ENCODE results near the gene TBCK. TPM values are rescaled to one million over a fixed set of nuclear protein-coding genes. Genes with fewer than 3 reads are reported as not detected.

Gene TBCK
- total and polyA plus RNA-seq, 2 donors (not counting 1 experiment from before 2014, with no cell fraction given) = 17.5 to 86.1 TPM

DNA sequence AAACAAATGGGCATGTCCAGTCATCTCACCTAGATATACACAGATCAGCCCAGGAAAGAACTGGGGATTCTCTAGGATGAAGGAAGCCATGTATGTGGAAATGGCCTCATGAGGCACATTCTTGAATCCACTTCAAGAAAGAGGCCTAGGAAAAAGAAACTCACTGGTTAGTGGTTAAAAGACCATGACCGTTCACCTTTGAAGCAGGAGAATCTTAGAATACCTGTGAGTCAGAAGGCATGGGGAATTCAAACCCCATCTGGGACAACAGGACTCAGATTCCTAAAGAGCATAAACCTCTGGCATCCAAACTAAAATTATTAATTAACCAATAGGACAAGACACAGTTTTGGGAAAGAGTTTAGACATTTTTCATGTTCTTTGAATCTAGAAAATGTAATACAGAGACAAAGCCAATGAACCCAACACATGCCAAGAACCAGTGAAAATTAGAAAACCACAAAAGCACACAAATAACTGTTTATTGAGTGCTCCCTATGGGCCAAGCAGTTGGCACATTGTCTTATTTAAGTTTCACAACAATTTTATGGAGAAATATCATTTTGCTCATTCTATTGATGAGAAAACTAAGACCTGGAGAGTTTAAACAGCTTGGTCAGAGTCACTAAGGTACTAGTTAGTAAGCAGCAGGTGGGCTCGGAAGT, 323.2 kb downstream of the TBCK start:
- H3K9ac ChIP-seq (ENCODE audit: low read length) = no peak overlapping the region
- ChIA-PET POLR2A (no interaction called here), CTCF (no interaction called here)
- no peak overlapping the region for H2AFZ ChIP-seq (ENCODE audit: insufficient read depth, low read depth, low read length, poor library complexity, severe bottlenecking)
- peaks cover 4% of the 10 kb centered on the region for H3K27me3 Mint-ChIP-seq
- ATAC-seq (ENCODE audit: low read depth) (no peak), DNase-seq (no peak)
- H3K79me2 ChIP-seq (ENCODE audit: control insufficient read depth, insufficient read depth, low read length) = no peaks in the 10 kb centered on the region
- no peak overlapping the region for H3K4me3 Mint-ChIP-seq
- no peak overlapping the region for H3K27ac ChIP-seq (ENCODE audit: low read length in 2 of 2)
- H3K4me1 Mint-ChIP-seq = no peaks in the 10 kb centered on the region
- intact Hi-C loops (cut with micrococcal nuclease) = no loop called here
- H3K4me1 ChIP-seq (ENCODE audit: control insufficient read depth in 2 of 2, insufficient read depth in 2 of 2, low read length in 2 of 2) = no peaks in the 10 kb centered on the region
- TF ChIP-seq EZH2 (IDR thresholded peaks at IDR 0.05; ENCODE audit: borderline replicate concordance, insufficient read depth, low read depth, low read length, poor library complexity, severe bottlenecking) = no peak
- TF ChIP-seq, protein P1, sequence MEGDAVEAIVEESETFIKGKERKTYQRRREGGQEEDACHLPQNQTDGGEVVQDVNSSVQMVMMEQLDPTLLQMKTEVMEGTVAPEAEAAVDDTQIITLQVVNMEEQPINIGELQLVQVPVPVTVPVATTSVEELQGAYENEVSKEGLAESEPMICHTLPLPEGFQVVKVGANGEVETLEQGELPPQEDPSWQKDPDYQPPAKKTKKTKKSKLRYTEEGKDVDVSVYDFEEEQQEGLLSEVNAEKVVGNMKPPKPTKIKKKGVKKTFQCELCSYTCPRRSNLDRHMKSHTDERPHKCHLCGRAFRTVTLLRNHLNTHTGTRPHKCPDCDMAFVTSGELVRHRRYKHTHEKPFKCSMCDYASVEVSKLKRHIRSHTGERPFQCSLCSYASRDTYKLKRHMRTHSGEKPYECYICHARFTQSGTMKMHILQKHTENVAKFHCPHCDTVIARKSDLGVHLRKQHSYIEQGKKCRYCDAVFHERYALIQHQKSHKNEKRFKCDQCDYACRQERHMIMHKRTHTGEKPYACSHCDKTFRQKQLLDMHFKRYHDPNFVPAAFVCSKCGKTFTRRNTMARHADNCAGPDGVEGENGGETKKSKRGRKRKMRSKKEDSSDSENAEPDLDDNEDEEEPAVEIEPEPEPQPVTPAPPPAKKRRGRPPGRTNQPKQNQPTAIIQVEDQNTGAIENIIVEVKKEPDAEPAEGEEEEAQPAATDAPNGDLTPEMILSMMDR (IDR thresholded peaks at IDR 0.05) = no peak
- H3K27ac Mint-ChIP-seq = no peak overlapping the region
- no peak overlapping the region for H3K4me2 ChIP-seq (replicated peaks; ENCODE audit: low read depth, low read length, poor library complexity, severe bottlenecking)
- H3K36me3 ChIP-seq (replicated peaks in 1 of 2; ENCODE audit: control extremely low read depth in 1 of 2, control insufficient read depth in 1 of 2, extremely low read depth in 1 of 2, insufficient read depth in 2 of 2, low read length in 1 of 2) = no peaks in the 10 kb centered on the region
- H3K27me3 ChIP-seq (replicated peaks in 1 of 4; ENCODE audit: control extremely low read depth in 1 of 4, control insufficient read depth in 3 of 4, insufficient read depth in 4 of 4, low read length in 3 of 4) = no peaks in the 10 kb centered on the region
- no peak overlapping the region for H3K4me3 ChIP-seq (ENCODE audit: control extremely low read depth in 1 of 5, extremely low read depth in 1 of 5, insufficient read depth in 1 of 5, low read depth in 2 of 5, low read length in 4 of 5)
- no peaks in the 10 kb centered on the region for H4K20me1 ChIP-seq (ENCODE audit: control insufficient read depth, insufficient read depth, low read length, poor library complexity, severe bottlenecking)
- H3K9me3 Mint-ChIP-seq (ENCODE audit: insufficient read depth) = no peaks in the 10 kb centered on the region
- H3K9me3 ChIP-seq (ENCODE audit: control extremely low read depth in 1 of 3, control insufficient read depth in 2 of 3, insufficient read depth in 1 of 3, low read length in 2 of 3) = peaks cover 0 to 4% (median 0%) of the 10 kb centered on the region in 3 donors
- WGBS (ENCODE audit: insufficient coverage) = 90% methylated on average over 2 of the region's 2 CpGs

DNA sequence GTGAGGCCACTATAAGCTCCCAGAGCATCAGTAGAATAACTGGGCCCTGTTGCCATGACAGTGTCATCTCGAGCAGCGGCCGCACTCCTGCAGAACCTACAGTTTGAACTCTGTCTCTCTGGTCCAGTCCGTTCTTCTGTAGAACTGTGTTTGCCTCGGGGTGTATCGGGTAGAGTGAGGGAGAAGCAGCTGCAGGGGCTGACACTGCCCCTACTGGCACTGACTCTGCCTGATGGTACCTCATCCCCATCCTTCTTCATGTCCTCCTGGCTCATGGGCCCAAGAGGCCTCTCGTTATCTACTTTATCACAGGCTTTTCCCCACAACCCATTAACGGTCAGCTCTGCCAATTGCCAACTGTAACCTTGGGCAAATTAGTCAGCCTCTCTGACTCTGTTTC, 324.3 kb downstream of the TBCK start:
- Histone ChIP-seq H3K36me3 (replicated peaks in 1 of 2; ENCODE audit: control extremely low read depth in 1 of 2, control insufficient read depth in 1 of 2, extremely low read depth in 1 of 2, insufficient read depth in 2 of 2, low read length in 1 of 2) (no peaks in the 10 kb centered on the region), H3K4me1 (ENCODE audit: control insufficient read depth in 2 of 2, insufficient read depth in 2 of 2, low read length in 2 of 2) (no peaks in the 10 kb centered on the region), H3K27ac (ENCODE audit: low read length in 2 of 2) (no peak overlapping the region), H3K9ac (ENCODE audit: low read length) (no peak overlapping the region), H3K9me3 (ENCODE audit: control extremely low read depth in 1 of 3, control insufficient read depth in 2 of 3, insufficient read depth in 1 of 3, low read length in 2 of 3) (peaks cover 0 to 4% (median 0%) of the 10 kb centered on the region in 3 donors), H4K20me1 (ENCODE audit: control insufficient read depth, insufficient read depth, low read length, poor library complexity, severe bottlenecking) (no peaks in the 10 kb centered on the region), H3K27me3 (replicated peaks in 1 of 4; ENCODE audit: control extremely low read depth in 1 of 4, control insufficient read depth in 3 of 4, insufficient read depth in 4 of 4, low read length in 3 of 4) (no peaks in the 10 kb centered on the region), H3K4me2 (replicated peaks; ENCODE audit: low read depth, low read length, poor library complexity, severe bottlenecking) (no peak overlapping the region), H3K79me2 (ENCODE audit: control insufficient read depth, insufficient read depth, low read length) (no peaks in the 10 kb centered on the region), H2AFZ (ENCODE audit: insufficient read depth, low read depth, low read length, poor library complexity, severe bottlenecking) (no peak overlapping the region), H3K4me3 (ENCODE audit: control extremely low read depth in 1 of 5, extremely low read depth in 1 of 5, insufficient read depth in 1 of 5, low read depth in 2 of 5, low read length in 4 of 5) (no peak overlapping the region)
- WGBS (ENCODE audit: insufficient coverage) = 100% methylated on average over 4 of the region's 8 CpGs
- Mint-ChIP-seq H3K4me1 (no peaks in the 10 kb centered on the region), H3K27me3 (peaks cover 4% of the 10 kb centered on the region), H3K4me3 (no peak overlapping the region), H3K27ac (no peak overlapping the region), H3K9me3 (ENCODE audit: insufficient read depth) (no peaks in the 10 kb centered on the region)
- ATAC-seq (ENCODE audit: low read depth) (no peak), DNase-seq (no peak)
- ChIA-PET CTCF (no interaction called here), POLR2A (no interaction called here)
- TF ChIP-seq, protein P1 (IDR thresholded peaks at IDR 0.05) = no peak
- TF ChIP-seq EZH2 (IDR thresholded peaks at IDR 0.05; ENCODE audit: borderline replicate concordance, insufficient read depth, low read depth, low read length, poor library complexity, severe bottlenecking) = no peak
- intact Hi-C loops (cut with micrococcal nuclease) = no loop called here

Measured in B cell (primary cell).